Keratinocyte (primary cell): ENCODE data around the gene CPN2. TPM values are rescaled to one million over a fixed set of nuclear protein-coding genes. Genes with fewer than 3 reads are reported as not detected.

Source experiments
- DNase-seq: peaks from one replicate; pipeline ENCODE4 v3.0.0-alpha.2; 2011; ENCODE audit warnings: low read depth, missing footprints, low spot score
- FAIRE-seq: peaks from 2 replicates; lab custom pipeline; 2011; peaks lifted over from hg19 to GRCh38; lab: Jason Lieb, UNC
- H2AFZ ChIP-seq: 2 replicates; pipeline ENCODE4 v1.6.0; 2012; ENCODE audit warnings: low read length, control low read depth, inconsistent platforms; ENCODE audit not compliant: control insufficient read depth
- H3K27ac ChIP-seq: 2 replicates; pipeline ENCODE4 v1.5.1; 2011; ENCODE audit warnings: low read length; ENCODE audit not compliant: control insufficient read depth, insufficient read depth
- H3K27me3 ChIP-seq: 3 replicates; pipeline ENCODE4 v1.6.0; 2011; ENCODE audit warnings: low read length; ENCODE audit not compliant: control insufficient read depth, insufficient read depth; ENCODE audit errors: extremely low read depth
- H3K36me3 ChIP-seq, 2 experiments: 2 replicates in 1 of 2; 3 replicates in 1 of 2; pipeline ENCODE4 v1.5.1; 2011; ENCODE audit warnings: low read length in 2 of 2, mild to moderate bottlenecking in 1 of 2; ENCODE audit not compliant: control insufficient read depth in 2 of 2, insufficient read depth in 2 of 2; ENCODE audit errors: extremely low read depth in 1 of 2
- H3K4me1 ChIP-seq: 3 replicates; pipeline ENCODE4 v1.5.1; 2011; ENCODE audit warnings: low read length; ENCODE audit not compliant: control insufficient read depth, insufficient read depth; ENCODE audit errors: extremely low read depth
- H3K4me2 ChIP-seq: 3 replicates; pipeline ENCODE4 v1.6.0; 2011; ENCODE audit warnings: low read depth, low read length; ENCODE audit not compliant: control insufficient read depth, insufficient read depth; ENCODE audit errors: extremely low read depth
- H3K4me3 ChIP-seq, 3 experiments: fragments of 200-600 bp in 1 of 3; sonication (generic) in 1 of 3; 2 replicates in 2 of 3; 3 replicates in 1 of 3; pipeline ENCODE4 v1.5.1; 2011 to 2016; ENCODE audit warnings: low read length in 3 of 3, mild to moderate bottlenecking in 3 of 3, control low read depth in 2 of 3, inconsistent platforms in 1 of 3, low read depth in 1 of 3, mixed read lengths in 1 of 3, mixed run types in 1 of 3, moderate library complexity in 1 of 3; ENCODE audit not compliant: control insufficient read depth in 2 of 3, insufficient read depth in 2 of 3; ENCODE audit errors: extremely low read depth in 1 of 3
- H3K79me2 ChIP-seq: 2 replicates; pipeline ENCODE4 v1.6.0; 2012; ENCODE audit warnings: low read length; ENCODE audit not compliant: control insufficient read depth, insufficient read depth
- H3K9ac ChIP-seq: 3 replicates; pipeline ENCODE4 v1.6.0; 2011; ENCODE audit warnings: low read length; ENCODE audit not compliant: control insufficient read depth, insufficient read depth; ENCODE audit errors: extremely low read depth
- H3K9me1 ChIP-seq: 3 replicates; pipeline ENCODE4 v1.6.0; 2011; ENCODE audit warnings: low read length; ENCODE audit not compliant: control insufficient read depth, insufficient read depth; ENCODE audit errors: extremely low read depth
- H3K9me3 ChIP-seq: 2 replicates; pipeline ENCODE4 v1.5.1; 2012; ENCODE audit warnings: low read depth, low read length; ENCODE audit not compliant: control insufficient read depth
- H4K20me1 ChIP-seq: 3 replicates; pipeline ENCODE4 v1.6.0; 2011; ENCODE audit warnings: low read length; ENCODE audit not compliant: control insufficient read depth, insufficient read depth; ENCODE audit errors: extremely low read depth
- EZH2 ChIP-seq: IDR thresholded peaks from one replicate; pipeline ENCODE4 v1.6.1; 2012; ENCODE audit warnings: inconsistent platforms, mild to moderate bottlenecking, low read length, moderate library complexity
- dilution Hi-C: fragments of 300-500 bp; cut with MboI; formaldehyde crosslinking; loops from one replicate; pipeline ENCODE4 v1.7.0; 2020; ENCODE audit warnings: low sequenced_read_pairs; ENCODE audit not compliant: extremely low pct_ligation_motif_present
- polyA plus RNA-seq, 5 experiments: library from polyadenylated mRNA; depleted of rRNA in 3 of 5; stranded (reverse) in 3 of 5; stranded (forward) in 1 of 5; unstranded in 1 of 5; fragments of >200 nt; gene quantifications; 1 replicate in 1 of 5; 2 replicates in 3 of 5; 3 replicates in 1 of 5; pipeline versions ENCODE4 v1.2.1 to v1.2.3, GENCODE V29; 2011 to 2012; ENCODE audit warnings: missing spikeins in 2 of 5, low read depth in 1 of 5, low replicate concordance in 1 of 5
- TF ChIP-seq, protein P1 (sequence below), 3 experiments: IDR thresholded peaks in 1 of 3; conservative IDR thresholded peaks in 1 of 3; optimal IDR thresholded peaks in 1 of 3; 2 replicates in 2 of 3; 3 replicates in 1 of 3; pipeline versions ENCODE3 to v1.5.1; 2011; ENCODE audit warnings: low read length in 3 of 3, mild to moderate bottlenecking in 3 of 3, moderate library complexity in 2 of 3, control low read depth in 1 of 3, inconsistent platforms in 1 of 3; ENCODE audit not compliant: insufficient read depth in 2 of 3; ENCODE audit errors: extremely low read depth in 1 of 3

Gene CPN2
- polyA plus RNA-seq, 1 donor (not counting 4 experiments of a cell fraction or from before 2014, with no cell fraction given) = not detected

DNA sequence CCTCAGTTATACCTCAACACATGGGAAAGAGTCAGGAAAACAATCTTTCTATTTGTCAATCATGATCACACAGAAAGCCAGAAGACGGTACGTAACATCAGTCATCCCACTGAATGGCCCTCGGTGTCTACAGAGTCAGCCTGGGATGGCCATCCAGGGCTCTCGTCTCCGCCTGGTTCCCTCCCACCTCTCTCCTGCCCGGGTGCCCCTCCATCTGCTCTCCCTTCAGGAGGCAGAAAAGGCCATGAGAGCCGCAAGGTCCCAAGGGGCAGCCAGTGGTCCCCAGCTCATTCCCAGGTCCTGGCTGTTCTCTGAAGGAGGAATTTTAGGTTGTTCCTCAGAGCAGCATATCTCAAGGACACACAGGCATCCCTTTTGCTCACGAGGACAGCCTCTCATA lies 22.8 kb upstream of the CPN2 start:
- H3K36me3 ChIP-seq = no peaks in the 10 kb centered on the region
- H3K9me1 ChIP-seq = no peaks in the 10 kb centered on the region
- DNase-seq = no peak
- H3K9ac ChIP-seq = no peak overlapping the region
- dilution Hi-C loops = no loop called here
- no peak overlapping the region for H3K4me2 ChIP-seq
- H4K20me1 ChIP-seq = no peaks in the 10 kb centered on the region
- H2AFZ ChIP-seq = no peak overlapping the region
- no peak for TF ChIP-seq EZH2
- TF ChIP-seq, protein P1, sequence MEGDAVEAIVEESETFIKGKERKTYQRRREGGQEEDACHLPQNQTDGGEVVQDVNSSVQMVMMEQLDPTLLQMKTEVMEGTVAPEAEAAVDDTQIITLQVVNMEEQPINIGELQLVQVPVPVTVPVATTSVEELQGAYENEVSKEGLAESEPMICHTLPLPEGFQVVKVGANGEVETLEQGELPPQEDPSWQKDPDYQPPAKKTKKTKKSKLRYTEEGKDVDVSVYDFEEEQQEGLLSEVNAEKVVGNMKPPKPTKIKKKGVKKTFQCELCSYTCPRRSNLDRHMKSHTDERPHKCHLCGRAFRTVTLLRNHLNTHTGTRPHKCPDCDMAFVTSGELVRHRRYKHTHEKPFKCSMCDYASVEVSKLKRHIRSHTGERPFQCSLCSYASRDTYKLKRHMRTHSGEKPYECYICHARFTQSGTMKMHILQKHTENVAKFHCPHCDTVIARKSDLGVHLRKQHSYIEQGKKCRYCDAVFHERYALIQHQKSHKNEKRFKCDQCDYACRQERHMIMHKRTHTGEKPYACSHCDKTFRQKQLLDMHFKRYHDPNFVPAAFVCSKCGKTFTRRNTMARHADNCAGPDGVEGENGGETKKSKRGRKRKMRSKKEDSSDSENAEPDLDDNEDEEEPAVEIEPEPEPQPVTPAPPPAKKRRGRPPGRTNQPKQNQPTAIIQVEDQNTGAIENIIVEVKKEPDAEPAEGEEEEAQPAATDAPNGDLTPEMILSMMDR (optimal IDR thresholded peaks at IDR 0.05 in 1 of 3, IDR thresholded peaks at IDR 0.05 in 1 of 3, conservative IDR thresholded peaks at IDR 0.05 in 1 of 3; ENCODE audit: extremely low read depth in 1 of 3, insufficient read depth in 2 of 3, low read length in 3 of 3) = no peak
- H3K79me2 ChIP-seq = no peaks in the 10 kb centered on the region
- no peak overlapping the region for H3K27ac ChIP-seq
- no peak overlapping the region for H3K4me3 ChIP-seq
- no peaks in the 10 kb centered on the region for H3K9me3 ChIP-seq
- FAIRE-seq = no peak
- H3K27me3 ChIP-seq = peaks cover 19% of the 10 kb centered on the region
- no peaks in the 10 kb centered on the region for H3K4me1 ChIP-seq

DNA sequence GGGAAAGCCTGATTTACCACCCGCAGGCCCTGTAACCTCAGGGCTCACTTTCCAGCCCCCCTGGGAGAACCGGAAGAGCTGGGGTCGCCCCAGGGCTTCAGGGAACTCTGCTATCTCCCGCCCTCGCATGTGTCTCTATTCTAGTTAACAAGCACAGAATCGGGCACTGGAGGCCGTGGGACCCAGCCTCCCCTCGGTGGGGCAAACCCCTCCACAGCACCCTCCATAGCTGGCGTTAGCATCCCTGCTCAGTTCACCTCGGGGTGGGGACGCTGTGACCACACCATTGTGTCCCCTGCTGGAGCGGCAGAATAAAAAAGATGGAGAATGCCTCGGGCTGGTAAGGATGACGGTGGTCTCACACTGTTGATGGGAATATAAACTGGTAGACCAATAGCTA lies 21.9 kb upstream of the CPN2 start:
- H3K9ac ChIP-seq = no peak overlapping the region
- H4K20me1 ChIP-seq = no peaks in the 10 kb centered on the region
- no peak for DNase-seq
- H3K27ac ChIP-seq = no peak overlapping the region
- dilution Hi-C loops = no loop called here
- H3K9me1 ChIP-seq = no peaks in the 10 kb centered on the region
- FAIRE-seq = no peak
- H3K4me2 ChIP-seq = no peak overlapping the region
- peaks cover 28% of the 10 kb centered on the region for H3K27me3 ChIP-seq
- no peak overlapping the region for H3K4me3 ChIP-seq
- TF ChIP-seq EZH2 = no peak
- TF ChIP-seq, protein P1 (optimal IDR thresholded peaks at IDR 0.05 in 1 of 3, IDR thresholded peaks at IDR 0.05 in 1 of 3, conservative IDR thresholded peaks at IDR 0.05 in 1 of 3; ENCODE audit: extremely low read depth in 1 of 3, insufficient read depth in 2 of 3, low read length in 3 of 3) = no peak
- no peaks in the 10 kb centered on the region for H3K4me1 ChIP-seq
- no peaks in the 10 kb centered on the region for H3K79me2 ChIP-seq
- no peaks in the 10 kb centered on the region for H3K36me3 ChIP-seq
- no peaks in the 10 kb centered on the region for H3K9me3 ChIP-seq
- no peak overlapping the region for H2AFZ ChIP-seq
